CD1c-positive myeloid dendritic cell (primary cell): Measurements from ENCODE around the gene DPP6.

ENCODE experiments used
- DNase-seq: peaks from one replicate; pipeline ENCODE4 v3.0.0-alpha.2; 2016; ENCODE audit errors: extremely low spot score

Gene DPP6

GRCh38 chr7:154767821-154768415 is 715.7 kb downstream of the DPP6 start:
- no peak for DNase-seq

DNA sequence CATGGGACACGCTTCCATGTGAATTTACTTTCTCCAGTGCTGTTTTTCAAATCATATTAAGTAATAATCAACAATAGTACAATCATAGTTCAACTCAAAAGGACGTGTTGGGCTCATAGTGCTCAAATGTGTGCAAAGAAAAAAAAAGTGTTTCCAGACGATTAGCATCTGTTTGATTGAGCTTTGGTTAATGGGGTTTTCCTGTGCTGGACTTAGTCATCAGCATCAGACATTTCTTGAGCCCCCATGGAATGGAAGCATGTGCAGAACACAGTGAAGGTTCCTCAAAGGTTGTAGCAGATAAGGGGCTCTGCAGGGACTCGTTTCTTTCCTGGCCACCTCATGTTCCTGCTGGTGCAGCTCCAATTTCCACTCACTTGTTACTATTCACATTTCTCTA is 716.8 kb downstream of the DPP6 start:
- no peak for DNase-seq

GRCh38 chr7:154769527-154769926 is 717.3 kb downstream of the DPP6 start:
- no peak for DNase-seq

GRCh38 chr7:154770361-154770760 is 718.2 kb downstream of the DPP6 start:
- no peak for DNase-seq

DNA sequence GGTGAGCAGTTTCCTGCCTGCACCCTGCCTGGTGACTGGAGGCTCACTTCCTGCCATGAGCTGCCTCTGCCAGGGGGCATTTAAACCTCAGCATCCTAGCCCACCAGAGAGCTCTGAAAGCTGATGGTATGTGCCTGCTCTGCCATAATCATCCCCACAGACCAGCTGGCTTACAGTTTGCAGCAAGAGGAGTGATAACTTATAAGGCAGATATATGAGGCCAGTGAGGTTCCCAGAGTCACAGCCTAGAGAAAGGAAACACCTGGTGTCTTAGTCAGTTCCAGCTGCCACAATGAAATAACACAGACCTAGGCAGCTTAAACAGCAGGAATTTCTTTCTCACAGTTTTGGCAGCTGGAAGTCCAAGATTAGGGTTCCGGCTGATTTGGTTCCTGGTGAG is 718.8 kb downstream of the DPP6 start:
- no peak for DNase-seq

DNA sequence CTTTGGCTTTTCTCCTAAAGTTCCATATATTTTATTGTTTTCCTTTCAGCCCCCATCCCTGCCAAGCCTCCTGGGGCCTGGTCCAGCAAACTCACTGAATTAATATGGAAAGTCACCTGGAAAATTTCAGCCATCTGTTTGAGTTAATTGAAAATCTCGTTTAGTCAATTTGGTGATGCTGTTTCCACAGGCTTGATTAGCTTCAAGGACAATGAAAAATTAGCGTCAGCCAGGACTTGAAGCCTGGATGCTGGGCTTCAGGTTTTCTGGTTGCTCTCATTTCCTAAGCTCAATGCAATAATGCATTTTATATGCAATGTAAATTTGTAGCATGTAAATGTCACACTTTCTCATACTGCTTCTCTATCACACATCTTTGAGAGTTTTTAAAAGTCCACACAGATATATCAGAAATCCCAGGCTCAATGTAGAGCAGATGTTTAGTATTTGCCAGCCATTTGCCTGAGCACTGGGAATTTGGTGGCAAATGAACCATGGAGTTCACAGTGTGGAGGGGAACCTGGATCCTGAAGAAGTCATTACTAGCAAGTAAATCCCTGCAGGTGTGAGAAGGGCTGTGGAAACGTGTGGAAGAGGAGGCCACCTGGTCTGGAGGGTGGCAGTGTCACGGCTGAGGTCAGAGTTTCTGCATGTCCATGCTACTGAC is 722.2 kb downstream of the DPP6 start:
- no peak for DNase-seq

DNA sequence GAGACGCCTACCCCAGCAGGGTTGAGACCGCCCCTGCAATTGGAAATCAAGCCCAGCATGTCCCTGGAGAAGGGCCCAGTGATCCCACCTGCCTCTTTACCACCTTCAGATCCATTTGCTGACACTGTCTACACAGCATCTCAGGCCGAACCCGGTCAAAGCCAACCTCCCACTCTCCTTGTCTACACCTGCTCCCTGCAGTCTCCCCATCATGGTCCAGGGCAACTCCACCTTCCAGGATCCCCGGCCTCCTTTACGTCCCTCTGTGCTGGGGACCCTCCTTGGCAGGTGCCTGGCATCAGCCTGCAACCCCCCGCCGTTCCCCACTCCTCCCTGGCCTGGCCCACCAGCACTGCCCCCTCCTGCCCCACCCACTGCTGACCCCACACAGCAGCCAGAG is 723.5 kb downstream of the DPP6 start:
- no peak for DNase-seq

DNA sequence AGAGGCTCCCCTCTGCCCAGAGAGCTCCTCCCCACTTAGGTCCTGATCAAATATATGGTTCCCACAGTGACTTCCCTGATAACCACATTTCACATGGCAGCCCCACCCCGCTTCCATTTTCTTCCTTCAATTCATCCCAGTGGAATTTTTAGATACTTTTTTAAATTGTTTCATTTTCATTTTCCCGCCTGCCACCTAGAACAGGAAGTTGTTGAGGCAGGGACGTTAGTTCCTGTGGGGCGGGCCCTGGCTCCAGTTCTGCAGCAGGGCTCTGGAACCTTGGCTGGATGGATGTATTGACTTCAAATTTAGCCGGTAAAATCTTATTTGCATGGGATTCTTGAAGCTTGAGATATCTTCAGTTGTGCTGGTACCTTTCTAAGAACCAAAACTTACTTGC is 724.2 kb downstream of the DPP6 start:
- no peak for DNase-seq

DNA sequence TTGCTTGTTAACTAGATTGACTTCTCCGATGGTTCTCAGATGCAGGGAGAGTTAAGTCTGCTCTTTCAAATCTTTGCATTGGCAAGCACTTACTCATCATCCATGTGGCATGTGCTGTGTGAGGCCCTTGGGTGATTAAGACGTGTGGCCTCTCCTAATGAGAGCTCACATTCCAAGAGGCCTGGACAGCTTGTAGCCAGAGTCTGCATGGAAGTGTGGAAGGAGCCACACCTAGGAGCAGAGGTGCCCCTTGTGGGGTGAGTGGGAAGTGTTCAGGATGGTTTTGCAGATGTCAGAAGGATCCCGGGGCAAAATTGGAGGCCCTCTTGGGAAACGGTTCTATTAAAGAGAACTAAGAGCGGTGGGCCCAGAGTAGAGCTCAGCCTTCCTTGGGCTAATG is 724.8 kb downstream of the DPP6 start:
- DNase-seq = no peak

DNA sequence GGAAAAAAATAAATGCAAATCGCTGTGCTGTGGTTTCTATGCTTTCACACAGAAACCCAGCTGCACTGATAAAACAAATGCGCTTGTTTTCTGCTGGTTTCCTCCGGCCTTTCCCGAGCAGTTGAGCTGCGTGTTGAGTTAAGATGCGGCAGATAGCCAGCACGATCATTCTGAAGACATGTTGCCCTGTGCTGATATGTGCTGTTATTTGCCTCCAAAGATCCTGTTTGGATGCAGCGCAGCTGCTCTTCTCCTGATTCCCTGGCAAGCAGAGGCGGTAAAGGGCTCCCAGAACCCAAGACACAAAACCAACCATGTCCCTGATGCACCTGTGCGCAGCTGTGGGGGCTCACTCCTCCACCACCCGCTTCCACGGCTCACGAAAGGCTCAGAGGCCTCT is 725.3 kb downstream of the DPP6 start:
- DNase-seq = no peak

GRCh38 chr7:154777908-154778307 is 725.7 kb downstream of the DPP6 start:
- no peak for DNase-seq

DNA sequence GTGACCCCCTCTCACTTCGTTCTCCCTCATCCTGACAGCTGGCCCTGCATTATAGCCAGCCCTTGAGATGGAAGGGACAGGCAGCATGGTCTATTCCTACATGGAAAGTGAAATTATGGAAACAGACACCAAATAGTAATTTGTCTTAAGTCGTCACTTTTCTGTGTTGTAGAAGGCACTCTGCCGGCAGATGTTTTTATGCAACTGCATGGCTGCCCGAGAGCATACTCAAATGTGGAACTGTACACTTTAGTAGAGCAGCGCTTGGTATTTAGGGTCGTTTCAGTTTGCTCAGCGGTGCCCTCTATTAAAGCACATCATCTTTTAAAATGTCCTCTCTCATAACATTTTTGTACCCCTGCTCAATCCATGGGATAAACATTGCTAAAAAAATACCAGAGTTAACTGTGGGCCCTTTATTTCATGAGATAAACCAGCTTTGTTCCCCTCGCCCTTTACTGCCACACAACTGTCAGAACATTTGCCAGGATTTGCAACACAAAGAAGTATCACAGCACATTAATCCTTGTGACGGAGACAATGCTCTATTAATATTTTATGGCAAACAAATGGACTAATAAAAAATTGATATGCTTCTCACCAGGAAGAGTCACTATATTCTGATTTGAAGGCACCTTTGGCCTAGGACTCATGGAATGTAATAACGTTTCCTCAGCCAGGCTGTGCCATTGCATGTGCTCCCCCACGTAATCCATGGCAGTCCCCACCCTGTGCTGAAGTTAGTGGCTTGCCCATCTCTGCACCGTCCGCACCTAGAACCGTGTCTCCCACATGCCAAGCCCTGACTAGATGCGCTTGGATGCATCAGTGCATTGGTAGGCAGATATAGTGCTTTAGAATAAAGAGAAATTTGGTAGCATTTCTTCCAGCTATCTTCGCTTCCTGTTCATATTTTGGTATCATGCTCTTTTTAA is 729.4 kb downstream of the DPP6 start:
- no peak for DNase-seq

GRCh38 chr7:154783281-154783909 is 731.2 kb downstream of the DPP6 start:
- DNase-seq = no peak

GRCh38 chr7:154785898-154786297 is 733.7 kb downstream of the DPP6 start:
- no peak for DNase-seq

GRCh38 chr7:154789404-154789803 is 737.2 kb downstream of the DPP6 start:
- no peak for DNase-seq

- no peak for DNase-seq
Observed at GRCh38 chr7:154791611-154792010, 739.4 kb downstream of the DPP6 start.

DNA sequence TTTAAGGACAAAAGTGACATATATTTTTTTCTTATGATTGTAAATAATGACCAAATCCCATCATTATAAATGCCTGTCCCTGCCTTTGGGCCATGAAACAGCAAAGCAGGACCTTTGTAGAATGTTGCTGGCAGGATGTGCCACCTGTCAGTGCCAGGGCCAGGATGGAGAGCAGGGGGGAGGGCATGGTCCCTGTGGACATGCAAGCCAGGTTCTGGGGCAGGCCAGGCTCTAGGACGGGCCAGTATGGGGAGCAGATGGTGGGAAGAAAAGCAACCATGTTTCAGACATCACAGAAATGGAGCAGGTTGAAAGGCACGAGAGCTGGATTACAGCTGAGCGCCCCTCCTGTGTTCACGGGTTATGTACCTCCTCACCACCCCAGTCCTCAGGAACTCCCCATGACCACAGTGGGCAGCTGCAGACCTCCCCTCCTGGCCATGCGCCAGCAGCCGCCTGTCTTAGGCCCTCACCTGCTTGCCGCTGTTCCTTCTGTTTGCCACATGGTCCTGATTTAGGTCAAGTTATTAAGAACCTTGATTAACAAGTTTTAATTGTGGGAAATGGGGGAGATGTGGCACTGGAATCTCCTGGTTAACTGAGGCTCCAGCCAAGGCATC is 740.3 kb downstream of the DPP6 start:
- no peak for DNase-seq

DNA sequence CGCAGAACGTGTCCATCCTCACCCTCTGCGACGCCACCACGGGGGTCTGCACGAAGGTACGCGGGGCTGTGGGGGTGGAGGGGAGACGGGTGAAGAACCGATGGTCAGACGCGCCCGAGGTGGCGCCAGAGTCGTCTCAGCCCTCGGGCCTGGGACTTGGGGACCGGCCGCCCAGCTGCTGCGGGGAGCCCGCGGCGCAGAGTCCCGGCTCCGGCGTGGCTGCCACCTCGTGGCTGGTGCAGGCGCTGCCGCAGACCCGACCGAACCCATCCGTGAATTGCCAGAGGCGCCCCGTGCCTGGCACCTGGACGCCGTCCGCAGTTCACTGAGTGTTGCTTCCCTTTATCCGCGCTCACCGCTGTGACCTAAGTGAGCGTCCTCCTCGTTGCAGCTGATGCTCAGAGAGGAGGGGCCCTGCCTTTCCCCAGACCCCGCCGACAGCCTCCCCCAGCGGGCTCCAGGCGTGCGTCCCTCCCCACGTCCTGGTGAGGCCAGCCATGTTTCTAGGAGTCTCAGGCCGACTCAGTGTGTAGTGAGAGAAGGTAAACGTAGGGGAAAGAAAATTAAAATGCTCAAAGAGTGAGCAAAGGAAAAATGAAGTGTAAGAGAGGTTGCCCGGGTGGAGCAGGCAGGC is 742.1 kb downstream of the DPP6 start:
- DNase-seq = no peak

DNA sequence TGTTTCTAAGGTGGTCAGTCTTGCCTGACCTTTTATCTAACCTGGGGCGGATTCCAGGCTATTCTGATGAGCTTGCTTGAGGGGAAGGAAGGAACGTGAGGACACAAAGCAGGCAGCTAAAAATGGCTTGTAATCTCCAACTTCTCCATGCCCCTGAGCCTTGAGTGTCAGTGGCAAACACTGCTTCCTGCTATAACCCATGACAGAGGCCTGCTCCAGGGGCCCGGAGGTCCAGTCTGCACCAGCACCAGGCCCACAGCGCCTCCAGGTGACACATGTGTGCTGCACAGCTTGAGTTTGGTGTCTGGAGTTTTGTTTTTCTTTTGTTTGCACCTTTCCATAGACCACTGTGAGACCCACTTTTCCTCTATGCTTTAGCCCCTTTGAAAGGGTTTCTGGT is 742.8 kb downstream of the DPP6 start:
- no peak for DNase-seq

DNA sequence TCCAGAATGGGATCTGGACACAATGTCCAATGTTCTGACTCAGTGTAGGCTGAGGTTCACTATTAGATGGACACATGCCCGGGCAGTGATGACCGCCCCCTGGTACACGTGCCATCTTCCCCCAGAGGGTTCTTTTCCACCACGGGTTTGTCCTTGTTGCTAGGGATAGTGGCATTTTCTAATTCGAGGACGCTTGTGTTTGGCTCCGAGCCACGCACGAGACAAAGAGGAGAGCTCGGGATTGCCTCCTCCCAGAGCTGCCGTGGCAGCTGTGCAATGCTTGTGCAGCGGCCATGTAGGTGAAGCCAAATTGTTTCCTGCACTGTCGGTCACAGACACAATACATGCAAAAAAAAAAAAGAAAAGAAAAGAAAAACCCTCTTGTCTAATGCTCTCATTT is 743.2 kb downstream of the DPP6 start:
- no peak for DNase-seq

- no peak for DNase-seq
Observed at GRCh38 chr7:154804449-154804848, 752.3 kb downstream of the DPP6 start.
